Skeletal muscle tissue (tissue), 4 donors: Measurements from ENCODE around the gene CHPF2. TPM values are rescaled to one million over a fixed set of nuclear protein-coding genes. Genes with fewer than 3 reads are reported as not detected.
A peak's percentile ranks its signal among the peaks of the same experiment; 100 is the strongest.

ENCODE experiments used
- H3K27ac ChIP-seq: one replicate; pipeline ENCODE4 v1.7.0; 2013; ENCODE audit warnings: mild to moderate bottlenecking, low read depth, low read length, inconsistent platforms
- H3K27me3 ChIP-seq, 3 donors: one replicate each; pipeline ENCODE4 v1.7.0; 2013; ENCODE audit warnings: low read length in 3 of 3; ENCODE audit not compliant: control insufficient read depth in 3 of 3, insufficient read depth in 3 of 3
- H3K36me3 ChIP-seq, 3 donors: one replicate each; pipeline ENCODE4 v1.7.0; 2013; ENCODE audit warnings: low read length in 3 of 3; ENCODE audit not compliant: control insufficient read depth in 3 of 3, insufficient read depth in 3 of 3
- H3K4me1 ChIP-seq, 3 donors: one replicate each; pipeline ENCODE4 v1.7.0; 2013; ENCODE audit warnings: low read length in 3 of 3, mild to moderate bottlenecking in 3 of 3; ENCODE audit not compliant: control insufficient read depth in 3 of 3, insufficient read depth in 3 of 3
- H3K4me3 ChIP-seq, 3 donors: one replicate each; pipeline ENCODE4 v1.7.0; 2013; ENCODE audit warnings: low read length in 3 of 3
- H3K9ac ChIP-seq, 3 donors: one replicate each; pipeline ENCODE4 v1.7.0; 2013; ENCODE audit warnings: low read length in 3 of 3, mild to moderate bottlenecking in 3 of 3, moderate library complexity in 2 of 3, low read depth in 1 of 3
- H3K9me3 ChIP-seq, 3 donors: one replicate each; pipeline ENCODE4 v1.7.0; 2013; ENCODE audit warnings: low read length in 3 of 3; ENCODE audit not compliant: control insufficient read depth in 3 of 3
- total RNA-seq: library from RNA; depleted of rRNA; stranded (reverse); fragments of >200 nt; gene quantifications from one replicate; pipeline ENCODE4 v1.2.3, GENCODE V29; 2014
- donor health status: Osteomylitis.

Gene CHPF2
- total RNA-seq, 1 donor from 2014 or later: 16.2 TPM

GRCh38 chr7:151273651-151274390, 41.5 kb downstream of the CHPF2 start:
- H3K9me3 ChIP-seq: no peaks in the 10 kb centered on the region
- no peak overlapping the region for H3K27ac ChIP-seq
- H3K36me3 ChIP-seq: no peaks in the 10 kb centered on the region
- H3K4me3 ChIP-seq: no peak overlapping the region
- peaks cover 0 to 6% (median 2%) of the 10 kb centered on the region in 3 donors for H3K27me3 ChIP-seq
- H3K9ac ChIP-seq: no peak overlapping the region
- peaks cover 9 to 25% (median 12%) of the 10 kb centered on the region in 3 donors for H3K4me1 ChIP-seq

- Histone ChIP-seq H3K4me3 (no peak overlapping the region), H3K27ac (no peak overlapping the region), H3K9ac (no peak overlapping the region), H3K9me3 (no peaks in the 10 kb centered on the region), H3K4me1 (peaks cover 9 to 25% (median 12%) of the 10 kb centered on the region in 3 donors), H3K27me3 (peaks cover 0 to 7% (median 6%) of the 10 kb centered on the region in 3 donors), H3K36me3 (no peaks in the 10 kb centered on the region)
Observed at GRCh38 chr7:151274396-151274795, 42.1 kb downstream of the CHPF2 start.

- Histone ChIP-seq H3K9ac (no peak overlapping the region), H3K27ac (no peak overlapping the region), H3K4me1 (peaks cover 11 to 31% (median 12%) of the 10 kb centered on the region in 3 donors), H3K4me3 (no peak overlapping the region), H3K27me3 (peaks cover 0 to 7% (median 6%) of the 10 kb centered on the region in 3 donors), H3K36me3 (no peaks in the 10 kb centered on the region), H3K9me3 (no peaks in the 10 kb centered on the region)
Observed at GRCh38 chr7:151274936-151275812, 42.9 kb downstream of the CHPF2 start.

GRCh38 chr7:151275813-151276577, 43.7 kb downstream of the CHPF2 start:
- H3K4me3 ChIP-seq: peak overlapping the region in 1 of 3 donors; percentile 22
- H3K36me3 ChIP-seq: no peaks in the 10 kb centered on the region
- peaks cover 0 to 7% (median 6%) of the 10 kb centered on the region in 3 donors for H3K27me3 ChIP-seq
- no peak overlapping the region for H3K27ac ChIP-seq
- no peak overlapping the region for H3K9ac ChIP-seq
- H3K4me1 ChIP-seq: peaks cover 16 to 39% (median 19%) of the 10 kb centered on the region in 3 donors
- H3K9me3 ChIP-seq: no peaks in the 10 kb centered on the region

- peak overlapping the region in 2 of 3 donors; percentile 45 to 69 for H3K9ac ChIP-seq
- H3K4me3 ChIP-seq: peak overlapping the region; percentile 60 to 77 (median 76)
- H3K27me3 ChIP-seq: peaks cover 0 to 7% (median 6%) of the 10 kb centered on the region in 3 donors
- H3K4me1 ChIP-seq: peaks cover 15 to 38% (median 17%) of the 10 kb centered on the region in 3 donors
- H3K27ac ChIP-seq: no peak overlapping the region
- H3K9me3 ChIP-seq: no peaks in the 10 kb centered on the region
- no peaks in the 10 kb centered on the region for H3K36me3 ChIP-seq
Observed at GRCh38 chr7:151276666-151277590, 44.6 kb downstream of the CHPF2 start.

- H3K9me3 ChIP-seq: no peaks in the 10 kb centered on the region
- peaks cover 11 to 35% (median 13%) of the 10 kb centered on the region in 3 donors for H3K4me1 ChIP-seq
- H3K36me3 ChIP-seq: no peaks in the 10 kb centered on the region
- H3K4me3 ChIP-seq: peak overlapping the region in 1 of 3 donors; percentile 76
- no peak overlapping the region for H3K27ac ChIP-seq
- H3K9ac ChIP-seq: peak overlapping the region in 1 of 3 donors; percentile 45
- peaks cover 0 to 10% (median 7%) of the 10 kb centered on the region in 3 donors for H3K27me3 ChIP-seq
Observed at GRCh38 chr7:151277631-151278030, 45.3 kb downstream of the CHPF2 start.

GRCh38 chr7:151278949-151279348, 46.7 kb downstream of the CHPF2 start:
- Histone ChIP-seq H3K27me3 (peaks cover 0 to 10% (median 7%) of the 10 kb centered on the region in 3 donors), H3K36me3 (no peaks in the 10 kb centered on the region), H3K9ac (no peak overlapping the region), H3K27ac (no peak overlapping the region), H3K4me3 (no peak overlapping the region), H3K4me1 (peaks cover 11 to 34% (median 13%) of the 10 kb centered on the region in 3 donors), H3K9me3 (no peaks in the 10 kb centered on the region)

- Histone ChIP-seq H3K9ac (no peak overlapping the region), H3K4me3 (no peak overlapping the region), H3K9me3 (no peaks in the 10 kb centered on the region), H3K4me1 (peaks cover 11 to 29% (median 13%) of the 10 kb centered on the region in 3 donors), H3K36me3 (no peaks in the 10 kb centered on the region), H3K27me3 (peaks cover 0 to 10% (median 7%) of the 10 kb centered on the region in 3 donors), H3K27ac (no peak overlapping the region)
Observed at GRCh38 chr7:151279868-151280267, 47.6 kb downstream of the CHPF2 start.
